Thyroid gland (tissue), 4 donors: ENCODE results near the gene SLC22A3.

Experiments
- POLR2A ChIP-seq, 2 donors: fragments of 450-650 bp; IDR thresholded peaks; one replicate each; pipeline ENCODE4 v1.6.1; 2017; ENCODE audit warnings: antibody characterized with exemption in 2 of 2, mild to moderate bottlenecking in 2 of 2, moderate library complexity in 1 of 2
- TF ChIP-seq, protein P1 (sequence below), 6 experiments: fragments of 200-600 bp in 3 of 6; fragments of 450-650 bp in 3 of 6; sonication (generic) in 3 of 6; IDR thresholded peaks; one replicate each; pipeline ENCODE4 v1.5.1; 2016 to 2019; ENCODE audit warnings: antibody characterized with exemption in 6 of 6, mild to moderate bottlenecking in 2 of 6, inconsistent platforms in 1 of 6, moderate library complexity in 1 of 6

DNA sequence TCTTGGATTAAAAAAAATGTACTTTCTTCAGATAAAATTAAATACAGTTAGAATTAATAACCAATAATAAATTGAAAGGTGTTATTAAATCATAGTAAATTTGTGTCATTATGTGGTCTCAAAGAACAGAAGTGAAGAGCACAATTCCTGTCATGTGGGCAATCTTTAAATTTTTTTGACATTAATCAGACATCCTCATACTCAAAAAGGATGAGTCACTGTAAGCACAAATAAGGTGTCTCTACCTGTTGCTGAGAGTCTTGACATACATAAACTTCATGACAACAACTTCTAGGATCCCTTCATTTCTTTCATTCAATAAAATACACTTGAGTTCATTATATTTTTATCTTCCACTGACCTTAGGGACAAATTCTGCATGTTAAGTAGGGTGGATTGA lies 76.1 kb downstream of the SLC22A3 start:
- TF ChIP-seq, protein P1, sequence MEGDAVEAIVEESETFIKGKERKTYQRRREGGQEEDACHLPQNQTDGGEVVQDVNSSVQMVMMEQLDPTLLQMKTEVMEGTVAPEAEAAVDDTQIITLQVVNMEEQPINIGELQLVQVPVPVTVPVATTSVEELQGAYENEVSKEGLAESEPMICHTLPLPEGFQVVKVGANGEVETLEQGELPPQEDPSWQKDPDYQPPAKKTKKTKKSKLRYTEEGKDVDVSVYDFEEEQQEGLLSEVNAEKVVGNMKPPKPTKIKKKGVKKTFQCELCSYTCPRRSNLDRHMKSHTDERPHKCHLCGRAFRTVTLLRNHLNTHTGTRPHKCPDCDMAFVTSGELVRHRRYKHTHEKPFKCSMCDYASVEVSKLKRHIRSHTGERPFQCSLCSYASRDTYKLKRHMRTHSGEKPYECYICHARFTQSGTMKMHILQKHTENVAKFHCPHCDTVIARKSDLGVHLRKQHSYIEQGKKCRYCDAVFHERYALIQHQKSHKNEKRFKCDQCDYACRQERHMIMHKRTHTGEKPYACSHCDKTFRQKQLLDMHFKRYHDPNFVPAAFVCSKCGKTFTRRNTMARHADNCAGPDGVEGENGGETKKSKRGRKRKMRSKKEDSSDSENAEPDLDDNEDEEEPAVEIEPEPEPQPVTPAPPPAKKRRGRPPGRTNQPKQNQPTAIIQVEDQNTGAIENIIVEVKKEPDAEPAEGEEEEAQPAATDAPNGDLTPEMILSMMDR (IDR thresholded peaks at IDR 0.05): no peak
- TF ChIP-seq POLR2A (IDR thresholded peaks at IDR 0.05): no peak
